Stomach (tissue), 9 donors: ENCODE measurements around the gene PRELID1. TPM values are rescaled to one million over a fixed set of nuclear protein-coding genes. Genes with fewer than 3 reads are reported as not detected.

Experiments used
- DNase-seq, 2 donors: peaks; one replicate each; pipeline versions ENCODE4 v3.0.0 to v3.0.0-alpha.2; 2013 to 2019
- H3K27ac ChIP-seq, 5 donors: fragments of 200-600 bp in 4 of 5; sonication (generic) in 4 of 5; one replicate each; pipeline ENCODE4 v1.5.1; 2013 to 2019; ENCODE audit warnings: mild to moderate bottlenecking in 1 of 5, moderate library complexity in 1 of 5
- H3K27me3 ChIP-seq, 3 donors: fragments of 200-600 bp; sonication (generic); one replicate each; pipeline ENCODE4 v1.5.1; 2017 to 2019; ENCODE audit warnings: mixed run types in 1 of 3
- H3K36me3 ChIP-seq, 4 donors: fragments of 200-600 bp; sonication (generic); 1 replicate in 3 of 4; 2 replicates in 1 of 4; pipeline ENCODE4 v1.5.1; 2016 to 2019
- H3K4me1 ChIP-seq, 4 donors: fragments of 200-600 bp; sonication (generic); one replicate each; pipeline ENCODE4 v1.5.1; 2016 to 2019
- H3K4me3 ChIP-seq, 4 donors: fragments of 200-600 bp; sonication (generic) in 3 of 4; one replicate each; pipeline ENCODE4 v1.5.1; 2016 to 2019; ENCODE audit warnings: mild to moderate bottlenecking in 1 of 4
- H3K9me3 ChIP-seq, 4 donors: fragments of 200-600 bp; sonication (generic); one replicate each; pipeline ENCODE4 v1.5.1; 2016 to 2019
- CTCF ChIP-seq, 7 experiments: fragments of 450-650 bp in 4 of 7; fragments of 200-600 bp in 3 of 7; sonication (generic) in 3 of 7; IDR thresholded peaks; one replicate each; pipeline ENCODE4 v1.5.1; 2016 to 2019; ENCODE audit warnings: antibody characterized with exemption in 7 of 7, control low read depth in 2 of 7, mild to moderate bottlenecking in 1 of 7
- EP300 ChIP-seq: sonication (generic); formaldehyde crosslinking; IDR thresholded peaks from one replicate; pipeline ENCODE4 v1.6.1; 2017; ENCODE audit warnings: antibody characterized with exemption
- POLR2A ChIP-seq, 4 donors: fragments of 450-650 bp; IDR thresholded peaks; one replicate each; pipeline ENCODE4 v1.6.1; 2016; ENCODE audit warnings: antibody characterized with exemption in 4 of 4, control low read depth in 2 of 4, mild to moderate bottlenecking in 1 of 4, moderate library complexity in 1 of 4
- POLR2AphosphoS5 ChIP-seq, 3 donors: sonication (generic); formaldehyde crosslinking; IDR thresholded peaks; one replicate each; pipeline ENCODE4 v1.6.1; 2016; ENCODE audit warnings: antibody characterized with exemption in 3 of 3
- WGBS, 5 donors: extraction: QIAGEN DNeasy Blood & Tissue Kit in 3 of 5; methylation state at CpG; one replicate each; pipeline versions ENCODE4 v1.1.5 to v1.1.7; 2013 to 2018; 5-methylcytosine and 5-hydroxymethylcytosine counted together
- intact Hi-C: fragments of 100-400 bp; cut with DNase I; formaldehyde crosslinking; loops from one replicate; pipeline ENCODE4 v1.15.1; 2023; ENCODE audit warnings: low total_unique reads
- polyA plus RNA-seq, 3 donors: library from polyadenylated mRNA; stranded (reverse); fragments of 200-250 nt; gene quantifications; one replicate each; pipeline ENCODE4 v1.2.3, GENCODE V29; 2013
- total RNA-seq, 5 donors: library from RNA; depleted of rRNA; stranded (reverse); fragments of >200 nt; gene quantifications; one replicate each; pipeline versions ENCODE4 v1.1.0 to v1.2.3, GENCODE V29; 2014 to 2016
- donor health status: healthy with polysubstance abuse.
- donor health status: Bipolar disorder and iron deficiency.
- donor health status: healthy.

PRELID1 gene
- total and polyA plus RNA-seq, 8 donors, result 82.4 to 201 (median 135) TPM

GRCh38 chr5:177334155-177334551, 30.6 kb downstream of the PRELID1 start:
- 72 to 80% (median 76%) methylated on average over 14 to 15 of the region's 15 CpGs for WGBS, 5 donors
- peaks cover 69 to 100% (median 99%) of the 10 kb centered on the region in 4 donors for H3K36me3 ChIP-seq
- TF ChIP-seq POLR2AphosphoS5 (IDR thresholded peaks at IDR 0.05) (no peak), POLR2A (IDR thresholded peaks at IDR 0.05) (no peak), CTCF (IDR thresholded peaks at IDR 0.05) (no peak), EP300 (no peak)
- H3K4me1 ChIP-seq, result peaks cover 0 to 12% (median under 1%) of the 10 kb centered on the region in 4 donors
- H3K27me3 ChIP-seq, result no peaks in the 10 kb centered on the region
- no peak for DNase-seq
- no peak overlapping the region for H3K4me3 ChIP-seq
- intact Hi-C loops, result no loop called here
- H3K9me3 ChIP-seq, result no peaks in the 10 kb centered on the region
- H3K27ac ChIP-seq, result no peak overlapping the region

GRCh38 chr5:177334781-177335700, 31.4 kb downstream of the PRELID1 start:
- H3K27me3 ChIP-seq, result no peaks in the 10 kb centered on the region
- peaks cover 65 to 100% (median 100%) of the 10 kb centered on the region in 4 donors for H3K36me3 ChIP-seq
- TF ChIP-seq POLR2AphosphoS5 (IDR thresholded peaks at IDR 0.05) (no peak), EP300 (no peak), POLR2A (IDR thresholded peaks at IDR 0.05) (no peak), CTCF (IDR thresholded peaks at IDR 0.05) (no peak)
- no peak overlapping the region for H3K4me3 ChIP-seq
- intact Hi-C loops, result no loop called here
- H3K27ac ChIP-seq, result no peak overlapping the region
- WGBS, 5 donors, result 85 to 90% (median 87%) methylated on average over 20 to 21 of the region's 21 CpGs
- H3K9me3 ChIP-seq, result no peaks in the 10 kb centered on the region
- no peak for DNase-seq
- H3K4me1 ChIP-seq, result peaks cover 0 to 19% (median 2%) of the 10 kb centered on the region in 4 donors

- 90 to 99% (median 94%) methylated on average over 4 to 7 of the region's 7 CpGs for WGBS, 5 donors
- Histone ChIP-seq H3K36me3 (peaks cover 61 to 100% (median 99%) of the 10 kb centered on the region in 4 donors), H3K4me3 (no peak overlapping the region), H3K27me3 (no peaks in the 10 kb centered on the region), H3K4me1 (peaks cover 0 to 25% (median 2%) of the 10 kb centered on the region in 4 donors), H3K27ac (no peak overlapping the region), H3K9me3 (no peaks in the 10 kb centered on the region)
- DNase-seq, result no peak
- TF ChIP-seq EP300 (no peak), CTCF (IDR thresholded peaks at IDR 0.05) (no peak), POLR2A (IDR thresholded peaks at IDR 0.05) (no peak), POLR2AphosphoS5 (IDR thresholded peaks at IDR 0.05) (no peak)
- intact Hi-C loops, result no loop called here
Observed at GRCh38 chr5:177335701-177336065, 32.1 kb downstream of the PRELID1 start.

GRCh38 chr5:177336112-177336511, 32.5 kb downstream of the PRELID1 start:
- Histone ChIP-seq H3K9me3 (no peaks in the 10 kb centered on the region), H3K27ac (no peak overlapping the region), H3K4me3 (no peak overlapping the region), H3K36me3 (peaks cover 61 to 100% (median 99%) of the 10 kb centered on the region in 4 donors), H3K4me1 (peaks cover 0 to 26% (median 2%) of the 10 kb centered on the region in 4 donors), H3K27me3 (no peaks in the 10 kb centered on the region)
- WGBS, 5 donors, result 70 to 82% (median 72%) methylated on average over 12 of the region's 12 CpGs
- DNase-seq, result peak in 1 of 2 donors; percentile 43
- intact Hi-C loops, result no loop called here
- TF ChIP-seq POLR2AphosphoS5 (IDR thresholded peaks at IDR 0.05), result no peak
- TF ChIP-seq CTCF (IDR thresholded peaks at IDR 0.05), result no peak
- no peak for TF ChIP-seq EP300
- no peak for TF ChIP-seq POLR2A (IDR thresholded peaks at IDR 0.05)
